H1 (cell line): ENCODE data around the gene ACTR1A. TPM values are rescaled to one million over a fixed set of nuclear protein-coding genes. Genes with fewer than 3 reads are reported as not detected.

Experiments
- ASH2L ChIP-seq: fragments of 200-600, 300-600 bp; sonication (generic); IDR thresholded peaks from one replicate; pipeline ENCODE4 v1.7.1; 2017; ENCODE audit warnings: low read length
- CHD1 ChIP-seq: IDR thresholded peaks from 2 replicates; pipeline ENCODE4 v1.6.1; 2012; ENCODE audit warnings: low read depth, low read length, improper control_type of control experiment
- CHD2 ChIP-seq: IDR thresholded peaks from 2 replicates; pipeline ENCODE4 v1.6.1; 2012; ENCODE audit warnings: low read length, improper control_type of control experiment
- EZH2 ChIP-seq: fragments of 200-600 bp; sonication (generic); IDR thresholded peaks from 2 replicates; pipeline ENCODE4 v1.7.1; 2012; ENCODE audit warnings: low read depth, mild to moderate bottlenecking, moderate library complexity, low read length, inconsistent platforms; ENCODE audit not compliant: severe bottlenecking
- NRF1 ChIP-seq: IDR thresholded peaks from 2 replicates; pipeline ENCODE4 v1.6.1; 2011; ENCODE audit warnings: mild to moderate bottlenecking, low read depth, low read length, improper control_type of control experiment
- POLR2AphosphoS5 ChIP-seq: IDR thresholded peaks from 2 replicates; pipeline ENCODE4 v1.6.1; 2011; ENCODE audit warnings: low read depth, low read length
- RBBP5 ChIP-seq: IDR thresholded peaks from 2 replicates; pipeline ENCODE4 v1.7.1; 2012; ENCODE audit warnings: low read depth, mild to moderate bottlenecking, inconsistent platforms, low read length, moderate library complexity, borderline replicate concordance
- SRF ChIP-seq: IDR thresholded peaks from 2 replicates; pipeline ENCODE4 v1.6.1; 2011; ENCODE audit warnings: mild to moderate bottlenecking, low read depth, low read length, moderate library complexity
- TBP ChIP-seq: IDR thresholded peaks from 2 replicates; pipeline ENCODE4 v1.6.1; 2011; ENCODE audit warnings: low read depth, low read length, improper control_type of control experiment
- polyA plus RNA-seq, 7 experiments: library from polyadenylated mRNA; depleted of rRNA in 3 of 7; stranded (reverse) in 5 of 7; unstranded in 2 of 7; fragments of >200 nt in 5 of 7; fragments of 200-250 nt in 2 of 7; gene quantifications; 1 replicate in 5 of 7; 2 replicates in 1 of 7; 4 replicates in 1 of 7; pipeline versions ENCODE4 v1.2.1 to v1.2.3, GENCODE V29; 2011 to 2013; ENCODE audit warnings: missing spikeins in 2 of 7, mixed read lengths in 2 of 7
- total RNA-seq: library from RNA; stranded (reverse); fragmentation: NEBNext Ultra II Directional; extraction: Animal tissue kit (Norgen Biotek cat#: 25700); gene quantifications from 2 replicates; pipeline ENCODE4 v1.2.1, GENCODE V29; 2021

The ACTR1A gene
- total and polyA plus RNA-seq, 2 of the 8 experiments (the other 6 are each of a cell fraction or from before 2014, with no cell fraction given): 78.6 to 86.3 TPM

DNA sequence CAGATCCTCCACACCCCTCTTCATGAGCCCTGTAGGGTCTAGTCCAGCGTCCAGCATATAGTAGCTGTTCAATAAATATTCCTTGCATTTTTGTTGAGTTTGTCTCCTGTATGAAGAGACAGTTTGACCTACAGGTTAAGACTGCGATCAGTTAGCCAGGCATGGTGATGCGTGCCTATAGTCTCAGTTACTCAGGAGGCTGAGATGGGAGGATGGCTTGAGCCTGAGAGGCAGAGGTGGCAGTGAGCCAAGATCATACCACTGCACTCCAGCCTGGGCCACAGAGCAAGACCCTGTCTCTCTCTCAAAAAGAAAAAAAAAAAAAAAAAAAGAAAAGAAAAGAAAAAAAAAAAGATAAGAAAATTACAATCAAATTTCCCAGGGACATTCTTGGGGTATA lies 65.0 kb downstream of the ACTR1A start (continued):
- TF ChIP-seq EZH2 (no peak), TBP (no peak), NRF1 (no peak), CHD2 (no peak), RBBP5 (no peak), ASH2L (no peak), SRF (no peak), CHD1 (no peak), POLR2AphosphoS5 (no peak)
